GM21528 (cell line): Measurements from ENCODE around the gene EML1.
"Not testable (repeated sequence)": the region's sequence is repeated elsewhere in the genome, so short reads cannot be mapped to it uniquely, and the experiment has no call there.

Experiments
- ATAC-seq: cut with Tn5 transposase; IDR thresholded peaks from one replicate; pipeline ENCODE4 v1.9.1; 2021; ENCODE audit warnings: mild to moderate bottlenecking, moderate library complexity; ENCODE audit not compliant: unreplicated experiment, low FRiP score

The EML1 gene

GRCh38 chr14:99755629-99756603, 37.3 kb upstream of the EML1 start:
- ATAC-seq: no peak

GRCh38 chr14:99756796-99757195, 36.4 kb upstream of the EML1 start:
- no peak for ATAC-seq

- ATAC-seq: no peak
These were observed 35.7 kb upstream of the EML1 start for GRCh38 chr14:99757331-99758070.

DNA sequence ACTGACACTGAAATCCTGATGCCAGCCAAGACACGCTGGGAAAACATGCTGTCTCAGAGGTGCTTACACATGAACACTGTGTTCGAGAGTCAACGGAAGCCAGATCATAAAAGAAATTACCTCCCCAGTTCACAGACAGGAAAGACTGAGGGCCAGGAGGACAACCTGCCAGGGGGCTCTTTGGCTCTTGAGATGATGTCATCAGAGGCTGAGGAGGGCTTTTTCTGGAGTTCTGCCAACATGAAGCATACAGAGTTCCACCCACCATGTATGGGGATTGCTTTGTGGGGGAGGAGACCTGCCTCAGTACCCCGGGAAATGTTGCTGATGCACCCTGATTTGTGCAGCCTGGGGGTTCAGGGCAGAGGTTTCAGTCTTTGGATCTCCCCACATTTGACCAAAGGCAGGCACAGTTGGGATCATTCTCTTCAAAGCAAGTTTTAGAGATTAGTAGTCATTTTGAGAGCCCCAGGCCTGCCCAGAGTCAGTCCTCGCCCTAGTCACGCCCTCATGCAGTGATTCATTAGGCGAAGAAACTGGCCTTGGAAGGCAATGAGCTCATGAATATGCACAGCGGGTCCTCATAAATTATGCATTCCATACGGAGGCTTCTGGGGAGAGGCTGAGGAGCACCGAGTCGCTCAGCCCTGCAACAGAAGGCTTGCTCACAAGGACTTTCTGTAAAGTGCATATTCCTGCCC, 34.9 kb upstream of the EML1 start:
- ATAC-seq: no peak

- no peak for ATAC-seq
These were observed 34.2 kb upstream of the EML1 start for GRCh38 chr14:99758872-99759545.

GRCh38 chr14:99759546-99759925, 33.7 kb upstream of the EML1 start:
- no peak for ATAC-seq

- ATAC-seq: no peak
These were observed 32.4 kb upstream of the EML1 start for GRCh38 chr14:99760817-99761216.

DNA sequence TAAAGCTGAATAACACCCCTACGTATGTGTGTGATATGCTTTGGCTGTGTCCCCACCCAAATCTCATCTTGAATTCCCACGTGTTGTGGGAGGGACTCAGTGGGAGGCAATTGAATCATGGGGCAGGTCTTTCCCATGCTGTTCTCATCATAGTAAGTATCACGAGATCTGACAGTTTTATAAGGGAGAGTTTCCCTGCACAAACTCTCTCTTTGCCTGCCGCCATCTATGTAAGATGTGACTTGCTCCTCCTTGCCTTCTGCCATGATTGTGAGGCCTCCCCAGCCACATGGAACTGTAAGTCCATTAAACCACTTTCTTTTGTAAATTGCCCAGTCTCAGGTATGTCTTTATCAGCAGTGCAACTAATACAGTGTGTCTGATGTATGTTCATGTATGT, 30.3 kb upstream of the EML1 start:
- not testable (repeated sequence) for ATAC-seq

GRCh38 chr14:99763527-99764221, 29.5 kb upstream of the EML1 start:
- no peak for ATAC-seq

DNA sequence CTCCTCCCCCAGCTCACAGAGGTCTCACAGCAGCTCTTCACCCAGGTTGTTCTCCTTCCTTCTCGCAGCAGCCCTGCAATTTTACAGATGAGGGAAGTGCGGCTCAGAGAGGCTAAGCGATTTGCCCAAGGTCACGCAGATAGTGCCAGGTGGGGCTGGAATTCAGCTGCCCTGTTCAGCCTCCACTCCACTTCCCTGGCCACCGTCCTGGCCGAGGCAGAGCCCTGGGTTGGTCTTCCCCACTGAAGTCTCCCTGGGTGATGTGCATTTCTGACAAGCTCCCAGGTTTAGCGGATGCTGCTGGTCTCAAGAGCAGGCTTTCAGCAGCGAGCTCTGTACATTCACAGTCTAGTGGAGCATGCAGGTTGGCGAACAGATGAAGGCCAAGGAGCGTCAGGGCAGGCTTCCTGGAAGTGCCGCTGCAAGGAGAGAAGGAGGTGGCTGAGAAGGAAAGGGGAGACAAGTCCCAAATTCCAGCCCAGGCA, 28.9 kb upstream of the EML1 start:
- ATAC-seq: no peak

DNA sequence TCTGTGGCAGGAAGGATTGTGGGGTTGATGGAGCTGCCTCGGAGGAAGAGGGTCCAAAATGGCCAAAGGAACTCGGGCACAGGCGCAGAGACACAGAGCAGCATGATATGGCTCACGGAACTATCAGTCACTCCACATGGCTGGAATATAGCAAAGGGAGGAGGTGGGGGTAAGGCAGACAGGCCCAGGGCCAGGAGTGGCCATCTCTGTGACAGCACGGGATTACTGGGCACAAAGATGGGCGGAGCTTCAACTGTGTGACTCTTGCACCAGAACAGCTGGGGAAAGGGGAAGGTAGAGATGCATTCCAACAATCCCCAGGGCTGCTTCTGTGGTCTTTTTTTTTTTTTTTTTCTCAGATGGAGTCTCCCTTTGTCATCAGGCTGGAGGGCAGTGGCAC, 24.8 kb upstream of the EML1 start:
- no peak for ATAC-seq

DNA sequence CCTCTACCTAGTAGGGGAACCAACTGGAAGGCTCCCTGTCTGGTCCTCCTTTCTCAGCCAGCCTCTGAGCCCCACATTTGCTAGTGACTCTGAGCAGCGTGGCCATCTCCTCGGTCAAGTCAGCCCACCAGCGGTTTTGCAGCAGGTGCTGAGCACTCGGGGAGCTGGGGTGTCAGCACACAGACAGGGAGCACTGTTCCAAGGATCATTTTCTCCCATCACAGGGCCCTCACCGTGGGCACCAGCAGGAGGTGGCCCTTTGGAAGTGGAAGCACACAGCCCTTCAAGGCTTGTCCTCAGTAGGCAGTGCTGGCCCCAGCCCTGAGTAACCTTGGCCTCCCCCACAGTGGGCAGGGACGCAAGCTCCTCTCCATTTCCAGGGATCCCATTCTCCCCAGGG, 24.1 kb upstream of the EML1 start:
- ATAC-seq: no peak

GRCh38 chr14:99769799-99770198, 23.4 kb upstream of the EML1 start:
- no peak for ATAC-seq

- no peak for ATAC-seq
These were observed 20.6 kb upstream of the EML1 start for GRCh38 chr14:99772371-99773283.

DNA sequence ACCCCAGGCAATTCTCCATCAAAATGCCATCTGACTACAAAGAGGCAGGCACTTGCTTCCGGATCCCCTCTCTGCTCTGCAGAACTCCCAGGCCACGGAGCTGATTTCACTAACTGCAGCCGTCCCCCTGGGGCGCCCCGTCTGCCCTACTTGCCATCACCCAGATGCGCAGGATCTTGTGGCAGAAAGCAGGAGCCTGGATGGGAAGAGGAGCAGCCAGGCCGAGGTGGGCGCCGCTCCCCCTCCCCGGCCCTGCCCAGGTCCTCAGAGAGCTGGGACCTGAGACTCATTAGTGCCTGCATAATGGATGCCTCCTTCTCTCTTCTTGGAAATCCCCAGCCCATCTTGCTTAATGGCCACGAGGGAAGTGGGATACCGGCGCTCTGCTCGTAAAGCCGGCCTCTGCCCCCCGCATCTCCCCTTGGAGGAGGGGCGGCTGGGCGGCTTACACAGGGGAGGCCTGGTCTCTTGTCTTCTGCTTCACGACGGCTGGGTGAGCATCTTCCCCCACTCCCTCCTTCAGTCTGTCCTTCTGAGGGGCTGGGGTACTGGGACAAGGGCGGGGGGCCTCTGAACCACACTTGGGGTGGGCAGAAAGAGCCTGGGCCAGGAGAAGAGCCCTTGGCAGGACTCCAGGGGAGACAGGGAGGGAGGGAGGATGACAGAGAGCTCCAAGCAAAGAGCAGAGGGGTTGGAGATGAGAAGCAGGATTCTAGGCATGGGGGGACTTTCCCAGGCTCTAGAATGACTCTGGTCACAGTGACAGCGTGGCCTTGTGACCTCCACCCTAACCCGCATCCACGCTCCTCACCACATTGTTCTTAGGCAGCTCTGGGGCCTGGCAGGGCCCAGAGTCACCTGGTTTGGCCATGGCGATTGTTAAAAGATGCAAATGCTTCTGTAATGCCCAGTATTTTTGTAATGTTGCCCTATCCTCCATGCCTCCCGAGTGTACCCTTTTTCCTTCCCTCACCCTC, 19.4 kb upstream of the EML1 start:
- ATAC-seq: no peak

DNA sequence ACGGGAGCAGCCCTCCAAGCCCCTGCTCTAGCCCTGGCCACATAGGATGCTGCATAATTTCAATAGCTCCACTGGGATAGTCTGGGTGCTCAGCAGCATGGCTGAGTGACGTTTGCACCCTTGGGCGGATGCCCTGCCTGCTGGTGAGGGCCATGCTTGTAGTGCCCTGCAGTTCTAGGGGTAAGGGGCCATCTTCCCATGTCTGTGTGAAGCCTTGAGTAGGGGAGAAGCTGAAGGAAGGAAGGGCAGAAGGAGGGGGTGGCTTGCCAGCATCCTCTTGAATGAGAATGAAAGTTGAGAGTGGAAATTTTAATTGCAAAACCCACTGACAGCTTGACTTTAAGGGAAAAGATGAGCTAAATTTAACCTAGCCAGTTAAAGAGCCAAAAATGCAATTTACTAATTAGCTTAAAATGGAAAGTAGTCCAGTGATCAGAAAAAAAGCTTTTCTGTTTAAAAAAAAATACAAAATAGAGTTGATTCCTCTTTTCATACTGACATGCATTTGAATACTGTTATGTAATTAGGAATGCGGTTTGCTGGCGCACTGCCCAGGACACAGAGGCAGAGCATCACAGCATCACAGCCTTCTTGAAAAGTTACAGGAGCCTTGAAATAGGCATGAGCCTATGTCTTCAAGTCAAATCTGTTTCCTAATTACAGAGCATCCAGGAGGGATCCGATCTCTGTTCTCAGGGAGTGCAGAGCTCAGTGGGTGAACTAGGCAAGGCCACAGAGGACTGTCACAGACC, 18.5 kb upstream of the EML1 start:
- ATAC-seq: no peak

DNA sequence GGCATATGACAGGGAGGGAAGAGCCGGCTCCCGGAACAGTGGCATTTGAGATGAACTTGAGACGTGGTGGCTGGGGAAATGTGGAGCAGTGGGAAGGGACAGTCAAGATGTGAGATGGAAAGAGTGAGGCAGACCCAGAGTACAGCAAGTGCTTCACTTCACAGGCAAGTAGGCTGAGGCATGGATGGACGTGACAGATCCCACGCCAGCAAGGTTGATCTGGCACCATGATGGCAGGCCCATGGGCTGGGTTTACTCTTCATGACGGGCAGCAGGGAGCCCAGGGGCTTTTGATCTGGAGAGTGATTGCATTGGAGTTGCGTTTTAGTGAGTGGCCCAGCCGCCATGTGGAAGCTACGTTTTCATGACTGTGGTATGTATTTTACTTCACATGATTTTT, 17.9 kb upstream of the EML1 start:
- ATAC-seq: no peak
